Mesenchymal stem cell (in vitro differentiated cells and primary cell): Measurements from ENCODE around the gene SEMA3A.

ENCODE experiments used
- DNase-seq: peaks from one replicate; pipeline ENCODE4 v3.0.0-alpha.2; 2013
- H2AFZ ChIP-seq: one replicate; pipeline ENCODE4 v1.6.1; 2013; ENCODE audit warnings: low read depth, mild to moderate bottlenecking, control low read depth, inconsistent platforms, low read length, moderate library complexity
- H2AK5ac ChIP-seq: 2 replicates; pipeline ENCODE4 v1.6.1; 2013; ENCODE audit warnings: low read length, moderate library complexity, mild to moderate bottlenecking, inconsistent platforms; ENCODE audit not compliant: severe bottlenecking
- H2BK120ac ChIP-seq: one replicate; pipeline ENCODE4 v1.6.1; 2013; ENCODE audit warnings: low read depth, mild to moderate bottlenecking, inconsistent platforms, low read length, moderate library complexity
- H2BK12ac ChIP-seq, 2 experiments: one replicate each; pipeline ENCODE4 v1.6.1; 2013; ENCODE audit warnings: inconsistent platforms in 2 of 2, low read length in 2 of 2, mild to moderate bottlenecking in 2 of 2, moderate library complexity in 2 of 2, control low read depth in 1 of 2
- H2BK15ac ChIP-seq: one replicate; pipeline ENCODE4 v1.6.1; 2013; ENCODE audit warnings: mild to moderate bottlenecking, low read depth, inconsistent platforms; ENCODE audit not compliant: poor library complexity, severe bottlenecking
- H2BK5ac ChIP-seq: 2 replicates; pipeline ENCODE4 v1.6.1; 2013; ENCODE audit warnings: low read depth, mild to moderate bottlenecking, low read length, control low read depth, inconsistent platforms; ENCODE audit not compliant: poor library complexity, severe bottlenecking
- H3K14ac ChIP-seq, 2 experiments: one replicate each; pipeline ENCODE4 v1.6.1; 2013; ENCODE audit warnings: inconsistent platforms in 2 of 2, low read length in 2 of 2, control low read depth in 1 of 2, mild to moderate bottlenecking in 1 of 2, moderate library complexity in 1 of 2
- H3K18ac ChIP-seq, 2 experiments: one replicate each; pipeline ENCODE4 v1.6.1; 2013; ENCODE audit warnings: inconsistent platforms in 2 of 2, low read length in 2 of 2, control low read depth in 1 of 2, low read depth in 1 of 2, mild to moderate bottlenecking in 1 of 2
- H3K23ac ChIP-seq, 2 experiments: one replicate each; pipeline ENCODE4 v1.6.1; 2013; ENCODE audit warnings: inconsistent platforms in 2 of 2, low read length in 2 of 2, mild to moderate bottlenecking in 2 of 2, moderate library complexity in 2 of 2, control low read depth in 1 of 2
- H3K27ac ChIP-seq: 2 replicates; pipeline ENCODE4 v1.5.1; 2013; ENCODE audit warnings: mild to moderate bottlenecking, moderate library complexity, low read length, control low read depth, inconsistent platforms; ENCODE audit not compliant: poor library complexity, severe bottlenecking
- H3K27me3 ChIP-seq, 2 experiments: 2 replicates each; pipeline versions ENCODE4 v1.6.1 to v1.7.0; 2013; ENCODE audit warnings: low read length in 2 of 2, mild to moderate bottlenecking in 2 of 2, moderate library complexity in 2 of 2, control low read depth in 1 of 2, inconsistent platforms in 1 of 2; ENCODE audit not compliant: control insufficient read depth in 1 of 2, insufficient read depth in 1 of 2
- H3K36me3 ChIP-seq, 2 experiments: 2 replicates each; pipeline versions ENCODE4 v1.6.1 to v1.7.0; 2013; ENCODE audit warnings: low read length in 2 of 2, control low read depth in 1 of 2, inconsistent platforms in 1 of 2, low read depth in 1 of 2, mild to moderate bottlenecking in 1 of 2; ENCODE audit not compliant: insufficient read depth in 2 of 2, control insufficient read depth in 1 of 2
- H3K4ac ChIP-seq, 2 experiments: one replicate each; pipeline ENCODE4 v1.6.1; 2013; ENCODE audit warnings: inconsistent platforms in 2 of 2, low read length in 2 of 2, mild to moderate bottlenecking in 2 of 2, moderate library complexity in 2 of 2, control low read depth in 1 of 2, low read depth in 1 of 2
- H3K4me1 ChIP-seq: 2 replicates; pipeline ENCODE4 v1.6.1; 2013; ENCODE audit warnings: low read depth, low read length, control low read depth; ENCODE audit not compliant: control insufficient read depth, insufficient read depth
- H3K4me2 ChIP-seq: 2 replicates; pipeline ENCODE4 v1.6.1; 2013; ENCODE audit warnings: low read length, mild to moderate bottlenecking, inconsistent platforms; ENCODE audit not compliant: poor library complexity, severe bottlenecking
- H3K4me3 ChIP-seq, 2 experiments: 2 replicates each; pipeline versions ENCODE4 v1.5.1 to v1.7.0; 2013; ENCODE audit warnings: low read length in 2 of 2, mild to moderate bottlenecking in 2 of 2, control low read depth in 1 of 2, low read depth in 1 of 2; ENCODE audit not compliant: insufficient read depth in 1 of 2
- H3K79me1 ChIP-seq: replicated peaks from 2 replicates; pipeline ENCODE4 v1.6.1; 2013; ENCODE audit warnings: mild to moderate bottlenecking, control low read depth, low read length, inconsistent platforms; ENCODE audit not compliant: poor library complexity, severe bottlenecking
- H3K9ac ChIP-seq: 2 replicates; pipeline ENCODE4 v1.7.0; 2013; ENCODE audit warnings: mild to moderate bottlenecking, low read length, moderate library complexity
- H3K9me3 ChIP-seq: 2 replicates; pipeline ENCODE4 v1.7.0; 2013; ENCODE audit warnings: mild to moderate bottlenecking, low read length; ENCODE audit not compliant: control insufficient read depth
- H4K8ac ChIP-seq: one replicate; pipeline ENCODE4 v1.6.1; 2013; ENCODE audit warnings: inconsistent platforms, mild to moderate bottlenecking, low read length, moderate library complexity
- H4K91ac ChIP-seq: one replicate; pipeline ENCODE4 v1.6.1; 2013; ENCODE audit warnings: mild to moderate bottlenecking, low read length, inconsistent platforms
- WGBS: methylation state at CpG from one replicate; pipeline ENCODE4 v1.1.7; 2013; ENCODE audit warnings: mixed read lengths; 5-methylcytosine and 5-hydroxymethylcytosine counted together

SEMA3A gene

GRCh38 chr7:84009051-84009450 is 185.5 kb downstream of the SEMA3A start:
- Histone ChIP-seq H4K8ac (no peak overlapping the region), H2BK12ac (no peak overlapping the region), H3K79me1 (no peaks in the 10 kb centered on the region), H3K18ac (no peak overlapping the region), H2AK5ac (no peak overlapping the region), H2BK15ac (no peak overlapping the region), H3K9me3 (no peaks in the 10 kb centered on the region), H3K14ac (no peak overlapping the region), H3K4me1 (no peaks in the 10 kb centered on the region), H3K27ac (no peak overlapping the region), H2BK5ac (no peak overlapping the region), H3K4ac (no peak overlapping the region), H3K27me3 (no peaks in the 10 kb centered on the region), H3K23ac (no peak overlapping the region), H3K9ac (no peak overlapping the region), H2BK120ac (no peak overlapping the region), H3K36me3 (peaks cover 2 to 13% of the 10 kb centered on the region in 2 experiments), H3K4me3 (no peak overlapping the region), H3K4me2 (no peak overlapping the region), H4K91ac (no peak overlapping the region), H2AFZ (no peak overlapping the region)
- DNase-seq, result no peak

- H4K8ac ChIP-seq, result no peak overlapping the region
- no peaks in the 10 kb centered on the region for H3K4me1 ChIP-seq
- no peaks in the 10 kb centered on the region for H3K27me3 ChIP-seq
- H3K9me3 ChIP-seq, result no peaks in the 10 kb centered on the region
- peaks cover 2 to 17% of the 10 kb centered on the region in 2 experiments for H3K36me3 ChIP-seq
- no peak overlapping the region for H3K9ac ChIP-seq
- no peak overlapping the region for H2AK5ac ChIP-seq
- H2BK5ac ChIP-seq, result no peak overlapping the region
- no peak overlapping the region for H4K91ac ChIP-seq
- no peak overlapping the region for H2AFZ ChIP-seq
- WGBS, result 100% methylated on average over 1 of the region's 1 CpG
- no peaks in the 10 kb centered on the region for H3K79me1 ChIP-seq
- no peak overlapping the region for H3K27ac ChIP-seq
- no peak overlapping the region for H3K23ac ChIP-seq
- DNase-seq, result no peak
- no peak overlapping the region for H3K14ac ChIP-seq
- H3K4ac ChIP-seq, result no peak overlapping the region
- no peak overlapping the region for H2BK15ac ChIP-seq
- H3K4me3 ChIP-seq, result no peak overlapping the region
- H2BK120ac ChIP-seq, result no peak overlapping the region
- no peak overlapping the region for H3K4me2 ChIP-seq
- H2BK12ac ChIP-seq, result no peak overlapping the region
- H3K18ac ChIP-seq, result no peak overlapping the region
Measured at GRCh38 chr7:84003191-84003590, 191.4 kb downstream of the SEMA3A start.

- H3K4ac ChIP-seq, result no peak overlapping the region
- no peak overlapping the region for H3K23ac ChIP-seq
- H4K91ac ChIP-seq, result no peak overlapping the region
- H2AK5ac ChIP-seq, result no peak overlapping the region
- H3K27me3 ChIP-seq, result no peaks in the 10 kb centered on the region
- H3K18ac ChIP-seq, result no peak overlapping the region
- no peak overlapping the region for H2BK15ac ChIP-seq
- no CpG with 5 or more reads among the region's 3 CpGs for WGBS
- H2AFZ ChIP-seq, result no peak overlapping the region
- no peak overlapping the region for H2BK120ac ChIP-seq
- no peak overlapping the region for H2BK5ac ChIP-seq
- H3K36me3 ChIP-seq, result peaks cover 0 to 21% of the 10 kb centered on the region in 2 experiments
- H4K8ac ChIP-seq, result no peak overlapping the region
- H3K4me1 ChIP-seq, result no peaks in the 10 kb centered on the region
- no peaks in the 10 kb centered on the region for H3K9me3 ChIP-seq
- H3K4me3 ChIP-seq, result no peak overlapping the region
- H3K79me1 ChIP-seq, result no peaks in the 10 kb centered on the region
- H3K27ac ChIP-seq, result no peak overlapping the region
- no peak overlapping the region for H3K14ac ChIP-seq
- no peak overlapping the region for H2BK12ac ChIP-seq
- DNase-seq, result no peak
- no peak overlapping the region for H3K4me2 ChIP-seq
- H3K9ac ChIP-seq, result no peak overlapping the region
Measured at GRCh38 chr7:84002348-84002747, 192.2 kb downstream of the SEMA3A start.

- Histone ChIP-seq H3K4ac (no peak overlapping the region), H3K4me2 (no peak overlapping the region), H2AK5ac (no peak overlapping the region), H3K79me1 (no peaks in the 10 kb centered on the region), H3K9ac (no peak overlapping the region), H3K9me3 (no peaks in the 10 kb centered on the region), H2AFZ (no peak overlapping the region), H3K36me3 (peaks cover 0 to 8% of the 10 kb centered on the region in 2 experiments), H2BK5ac (no peak overlapping the region), H3K27me3 (no peaks in the 10 kb centered on the region), H2BK12ac (no peak overlapping the region), H3K4me1 (no peaks in the 10 kb centered on the region), H2BK15ac (no peak overlapping the region), H3K14ac (no peak overlapping the region), H3K23ac (no peak overlapping the region), H3K18ac (no peak overlapping the region), H2BK120ac (no peak overlapping the region), H3K4me3 (no peak overlapping the region), H3K27ac (no peak overlapping the region), H4K8ac (no peak overlapping the region), H4K91ac (no peak overlapping the region)
- 0% methylated on average over 1 of the region's 1 CpG for WGBS
- no peak for DNase-seq
Measured at GRCh38 chr7:83996879-83997278, 197.7 kb downstream of the SEMA3A start.
